T-helper 2 cell treated with Interferon-gamma antibody and Interleukin-4, amounts not matched to agents 100 ng/mL and 5 ng/mL, for 36 hours (primary cell): ENCODE results near the gene NT5C3A. TPM values are rescaled to one million over a fixed set of nuclear protein-coding genes. Genes with fewer than 3 reads are reported as not detected.

Experiments used
- intact Hi-C: fragments of 100-400 bp; cut with micrococcal nuclease; formaldehyde crosslinking; loops from one replicate; pipeline ENCODE4 v1.15.1; 2023
- total RNA-seq: library from RNA; stranded (reverse); gene quantifications from 2 replicates; pipeline ENCODE4 v1.2.3, GENCODE V29; 2022

NT5C3A gene
- total RNA-seq, 1 donor from 2014 or later: 35.5 TPM

DNA sequence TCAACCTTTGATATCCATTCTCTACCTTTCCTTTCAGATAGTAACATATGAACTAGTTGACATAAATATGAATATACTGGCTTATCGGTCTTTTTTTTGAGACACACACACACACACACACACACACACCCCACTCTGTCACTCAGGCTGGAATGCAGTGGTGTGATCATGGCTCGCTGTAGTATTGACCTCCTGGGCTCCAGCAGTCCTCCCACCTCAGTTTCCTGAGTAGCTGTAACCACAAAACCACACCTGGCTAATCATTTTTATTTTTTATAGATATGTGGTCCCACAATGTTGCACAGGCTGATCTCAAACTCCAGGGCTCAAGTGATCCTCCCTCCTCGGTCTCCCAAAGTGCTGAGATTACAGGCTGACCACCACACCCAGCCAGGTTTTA is 14.2 kb upstream of the NT5C3A start:
- intact Hi-C loops: no loop called here

DNA sequence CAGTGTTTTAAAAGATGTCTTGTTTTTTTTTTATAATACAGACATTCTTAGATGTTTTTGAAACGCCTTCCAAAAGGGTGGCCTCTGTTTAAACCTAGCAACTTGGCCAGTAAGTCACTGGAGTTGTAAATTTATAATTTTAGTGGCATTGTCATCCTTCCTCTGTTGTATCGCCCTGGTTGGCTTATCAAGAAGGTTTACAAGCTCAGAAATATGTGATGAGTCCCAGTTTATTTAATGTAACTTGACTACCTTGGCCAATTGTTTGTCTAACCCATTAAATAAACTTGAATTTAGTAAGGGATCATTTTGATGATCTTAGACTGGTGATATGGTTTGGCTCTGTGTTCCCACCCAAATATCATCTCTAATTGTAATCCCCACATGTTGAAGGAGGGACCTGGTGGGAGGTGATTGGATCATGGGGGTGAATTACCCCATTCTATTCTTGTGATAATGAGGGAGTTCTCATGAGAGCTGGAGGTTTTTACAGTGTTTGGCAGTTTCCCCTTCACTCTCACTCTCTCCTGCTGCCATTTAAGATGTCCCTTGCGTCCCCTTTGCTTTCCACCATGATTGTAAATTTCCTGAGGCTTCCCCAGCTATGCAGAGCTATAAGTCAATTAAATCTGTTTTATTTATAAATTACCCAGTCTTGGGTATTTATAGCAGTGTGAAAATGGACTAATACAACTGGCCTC is 13.4 kb upstream of the NT5C3A start:
- intact Hi-C loops: no loop called here

DNA sequence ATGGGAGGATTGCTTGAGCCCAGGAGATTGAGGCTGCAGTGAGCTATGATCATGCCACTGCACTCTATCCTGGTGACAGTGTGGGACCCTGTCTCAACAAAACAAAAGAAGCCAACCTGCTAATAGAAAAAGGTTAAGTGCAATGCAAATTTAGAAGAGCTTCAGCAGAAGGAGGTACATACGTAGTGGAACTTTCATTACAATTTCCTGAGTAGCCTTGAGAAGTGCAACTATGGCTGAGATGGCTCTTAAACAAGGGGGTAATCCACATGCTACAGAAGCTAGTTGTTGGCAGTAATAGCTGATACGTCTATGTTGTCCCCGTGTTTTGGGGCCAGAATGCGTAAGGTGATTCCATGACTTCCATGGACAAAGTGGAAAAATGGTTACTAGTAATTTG is 10.7 kb upstream of the NT5C3A start:
- intact Hi-C loops: no loop called here

DNA sequence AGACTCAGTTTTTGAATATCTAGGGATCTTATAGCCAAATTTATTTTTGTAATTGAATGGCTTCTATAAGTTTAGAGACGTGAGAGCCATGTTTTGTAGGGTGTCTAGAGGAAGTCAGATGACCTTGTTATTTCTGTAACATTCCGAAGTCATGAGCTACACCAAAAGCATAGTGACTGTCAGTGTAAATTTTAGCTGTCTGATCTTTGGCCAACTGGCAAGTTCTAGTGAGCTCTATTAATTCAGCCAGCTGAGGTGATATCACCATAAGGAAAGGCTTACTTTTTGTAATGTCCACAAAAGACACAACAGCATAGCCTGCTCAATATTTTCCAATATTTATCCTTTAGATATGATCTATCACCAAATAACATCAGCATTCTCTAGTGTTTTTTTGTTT is 9.9 kb upstream of the NT5C3A start:
- intact Hi-C loops: no loop called here

DNA sequence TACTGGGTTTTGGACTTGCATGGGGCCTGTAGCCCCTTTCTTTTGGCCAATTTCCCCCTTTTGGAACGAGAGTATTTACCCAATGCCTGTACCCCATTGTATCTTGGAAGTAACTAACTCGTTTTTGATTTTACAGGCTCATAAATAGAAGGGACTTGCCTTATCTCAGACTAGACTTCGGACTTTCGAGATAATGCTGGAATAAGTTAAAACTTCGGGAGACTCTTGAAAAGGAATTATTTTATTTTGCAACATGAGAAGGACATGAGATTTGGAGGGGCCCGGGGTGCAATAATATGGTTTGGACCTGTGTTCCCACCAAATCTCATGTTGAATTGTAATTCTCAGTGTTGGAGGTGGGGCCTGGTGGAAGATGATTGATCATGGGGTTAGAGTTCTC is 8.3 kb upstream of the NT5C3A start:
- intact Hi-C loops: no loop called here

DNA sequence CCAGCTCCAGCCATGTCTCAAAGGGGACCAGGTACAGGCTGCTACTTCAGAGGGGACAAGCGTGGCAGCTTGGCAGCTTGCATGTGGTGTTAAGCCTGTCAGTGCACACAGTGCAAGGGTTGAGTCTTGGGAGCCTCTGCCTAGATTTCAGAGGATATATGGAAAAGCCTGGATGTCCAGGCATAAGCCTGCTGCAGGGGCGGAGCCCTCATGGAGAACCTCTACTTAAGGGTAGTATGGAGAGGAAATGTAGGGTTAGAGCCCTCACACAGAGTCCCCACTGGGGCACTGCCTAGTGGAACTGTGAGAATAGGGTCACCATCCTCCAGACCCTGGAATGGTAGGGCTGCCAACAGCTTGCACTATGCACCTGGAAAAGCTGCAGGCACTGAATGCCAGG is 7.7 kb upstream of the NT5C3A start:
- intact Hi-C loops: no loop called here

DNA sequence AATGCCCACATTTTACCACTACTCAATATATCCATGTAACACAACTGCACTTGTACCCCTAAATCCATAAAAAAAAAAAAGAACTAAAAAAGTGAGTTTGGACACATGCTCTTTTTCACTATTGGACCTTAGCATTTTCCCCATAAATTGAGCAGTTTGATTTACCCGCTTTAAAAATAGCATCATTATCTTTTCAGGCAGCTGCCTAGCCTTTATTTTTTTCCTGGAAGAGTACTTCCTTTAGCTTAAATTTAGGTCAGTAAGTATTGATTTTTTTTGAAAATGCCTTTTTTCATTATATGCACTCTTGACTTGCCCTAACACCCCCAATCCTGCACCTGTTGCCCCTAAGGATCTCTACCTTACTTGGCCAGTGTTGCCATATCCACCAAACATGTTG is 5.3 kb upstream of the NT5C3A start:
- intact Hi-C loops: no loop called here

DNA sequence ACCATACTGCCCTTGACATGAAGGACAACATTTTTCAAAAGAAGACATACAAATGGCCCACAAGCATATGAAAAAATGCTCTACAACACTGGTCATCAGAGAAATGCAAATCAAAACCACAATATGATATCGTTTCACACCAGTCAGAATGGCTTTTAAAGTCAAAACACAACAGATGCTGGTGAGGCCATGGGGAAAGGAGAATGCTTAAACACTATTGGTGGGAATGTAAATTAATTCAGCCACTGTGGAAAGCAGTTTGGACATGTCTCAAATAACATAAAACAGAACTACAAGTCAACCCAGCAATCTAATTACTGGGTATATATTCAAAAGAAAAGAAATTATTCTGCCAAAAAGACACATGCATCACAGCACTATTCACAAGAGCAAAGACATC is 4.2 kb upstream of the NT5C3A start:
- intact Hi-C loops: no loop called here

DNA sequence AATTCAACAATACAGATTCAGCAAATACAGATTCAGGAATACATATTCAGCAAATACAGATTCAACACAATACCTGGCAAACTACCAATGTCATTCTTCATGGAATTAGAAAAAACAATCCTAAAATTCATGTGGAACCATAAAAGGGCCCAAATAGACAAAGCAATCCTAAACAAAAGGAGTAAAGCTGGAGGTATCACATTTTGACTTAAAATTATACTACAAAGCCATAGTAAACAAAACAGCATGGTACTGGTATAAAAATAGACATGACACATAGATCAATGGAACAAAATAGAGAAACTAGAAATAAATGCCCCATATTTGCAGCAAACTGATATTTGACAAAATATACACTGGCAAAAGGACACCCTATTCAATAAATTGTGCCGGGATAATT is 3.4 kb upstream of the NT5C3A start:
- intact Hi-C loops: no loop called here

DNA sequence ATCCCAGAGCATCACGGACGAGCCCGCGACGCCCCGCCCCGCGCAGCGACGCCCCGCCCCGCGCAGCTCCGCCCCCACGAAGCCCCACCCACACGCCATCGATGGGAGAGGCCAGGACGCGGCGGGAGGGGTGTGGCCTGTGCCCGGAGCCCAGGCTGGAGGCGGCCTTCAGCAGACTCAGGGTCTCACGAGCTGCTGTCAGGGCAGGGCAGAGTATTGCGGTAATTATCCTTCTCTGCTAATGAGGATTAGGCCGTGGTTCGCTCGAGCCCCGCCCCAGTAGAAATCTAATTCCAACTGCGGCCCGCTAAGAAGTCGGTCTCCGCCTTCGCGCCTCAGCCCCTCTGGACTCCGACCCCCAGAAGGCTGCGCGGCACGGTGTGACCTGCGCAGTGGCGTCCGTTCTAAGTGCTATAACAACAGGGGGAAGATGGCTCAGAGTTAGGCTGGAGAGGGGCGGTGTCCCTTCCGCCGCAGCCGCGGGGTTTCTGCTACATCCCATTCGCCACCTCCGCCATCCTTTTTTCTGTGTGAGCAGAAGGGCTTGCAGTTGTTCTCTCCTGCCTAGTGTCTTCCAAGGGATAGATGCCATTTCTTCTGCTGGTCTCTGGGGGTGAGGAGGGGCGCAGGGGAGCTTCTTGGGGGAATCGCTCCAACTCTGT is 337 bp upstream of the NT5C3A start:
- intact Hi-C loops: loop anchor here (1.0 kb wide), 9 partner anchors 9 to 573 kb away; partner anchors contain the start of genes AVL9, BBS9, LSM5 and RP9

DNA sequence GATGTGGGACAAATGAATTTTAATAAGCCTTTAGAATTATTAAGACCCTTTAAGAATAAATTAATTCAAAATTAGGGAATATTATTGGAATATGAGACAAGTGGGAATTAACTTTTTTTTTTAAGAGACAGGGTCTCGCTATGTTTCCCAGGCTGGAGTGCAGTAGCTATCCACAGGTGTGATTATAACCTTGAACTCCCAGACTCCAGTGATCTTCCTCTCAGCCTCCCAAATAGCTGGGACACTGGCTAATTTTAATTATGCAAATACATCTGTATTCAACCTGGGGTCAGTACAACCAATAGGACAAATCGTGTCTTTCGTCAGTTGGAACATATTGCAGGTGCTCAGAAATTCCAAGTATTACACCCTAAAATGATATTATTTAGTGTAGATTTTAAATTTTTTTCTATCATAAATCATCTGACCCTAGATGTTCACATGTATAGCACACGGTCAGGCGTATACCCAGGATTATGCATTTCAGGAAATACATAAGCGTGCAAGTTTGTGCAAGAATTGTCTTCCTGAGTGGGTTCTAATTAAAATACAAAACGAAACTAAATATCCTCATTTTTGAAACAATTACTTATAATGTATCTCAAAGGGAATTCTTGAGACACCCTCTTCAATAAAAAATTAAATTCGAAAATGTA is 1.2 kb downstream of the NT5C3A start:
- intact Hi-C loops: no loop called here

DNA sequence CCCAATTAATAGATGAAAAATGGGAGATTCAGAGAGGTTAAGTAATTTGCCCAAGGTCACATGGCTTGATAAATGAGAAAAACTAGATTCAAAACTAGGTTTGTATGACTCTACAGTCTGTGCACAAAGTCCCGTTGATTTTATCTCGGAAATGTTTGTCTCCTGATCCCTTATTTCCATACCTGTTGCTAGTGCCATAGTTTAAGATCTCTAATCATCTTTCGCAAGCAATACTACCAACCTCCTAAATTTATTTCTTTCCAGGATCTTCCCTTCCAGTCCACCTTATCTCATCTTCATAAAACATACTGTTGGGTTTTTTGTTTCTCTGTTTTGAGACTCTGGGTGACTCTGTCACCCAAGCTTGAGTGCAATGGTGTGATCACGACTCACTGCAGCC is 2.9 kb downstream of the NT5C3A start:
- intact Hi-C loops: no loop called here

DNA sequence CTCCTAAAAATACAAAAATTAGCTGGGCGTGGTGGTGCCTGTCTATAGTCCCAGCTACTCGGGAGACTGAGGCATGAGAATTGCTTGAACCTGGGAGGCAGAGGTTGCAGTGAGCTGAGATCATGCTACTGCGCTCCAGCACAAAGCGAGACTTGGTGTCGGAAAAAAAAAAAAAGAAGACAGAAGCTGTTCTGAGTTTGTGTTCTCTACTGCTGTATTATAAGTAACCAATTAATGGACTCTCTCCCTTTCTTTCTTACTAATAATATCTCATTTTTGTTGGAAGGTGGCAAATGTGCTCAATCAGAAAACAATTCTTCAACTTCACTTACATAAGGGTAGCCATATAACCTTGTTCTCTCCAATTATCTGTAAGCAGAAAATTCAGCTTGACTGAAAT is 7.4 kb downstream of the NT5C3A start:
- intact Hi-C loops: loop anchor here (2.0 kb wide), 1 partner anchor 14 kb away; no protein-coding TSS in a partner anchor

DNA sequence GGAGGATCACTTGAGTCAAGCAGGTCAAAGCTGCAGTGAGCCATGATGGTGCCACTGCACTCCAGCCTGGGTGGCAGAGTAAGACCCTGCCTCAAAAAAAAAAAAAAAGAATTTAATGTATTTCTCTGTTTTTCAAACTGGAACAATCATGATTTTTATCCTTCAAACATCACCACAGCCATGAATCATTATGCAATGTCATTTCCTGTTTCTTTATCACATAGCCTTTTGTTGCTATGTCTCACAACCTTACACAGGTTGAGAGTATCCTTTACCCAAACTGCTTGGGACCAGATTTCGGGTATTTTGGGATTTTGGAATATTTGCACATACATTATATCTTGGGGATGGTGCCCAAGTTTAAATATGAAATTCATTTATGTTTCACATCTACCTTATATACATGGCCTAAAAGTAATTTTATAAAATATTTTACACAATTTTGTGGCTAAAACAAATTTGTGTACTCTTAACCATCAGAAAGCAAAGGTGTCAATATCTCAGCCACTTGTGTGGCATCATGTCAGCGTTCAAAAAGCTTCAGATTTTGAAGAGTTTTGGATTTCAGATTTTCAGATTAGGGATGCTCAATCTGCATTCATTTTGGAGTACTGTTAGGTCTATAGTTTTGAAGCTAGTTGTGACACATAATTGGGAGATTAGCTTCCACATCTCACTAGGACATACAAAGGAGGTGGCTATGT is 8.2 kb downstream of the NT5C3A start:
- intact Hi-C loops: loop anchor here (1.0 to 2.0 kb wide), 2 partner anchors 8 to 14 kb away; partner anchors contain the start of gene NT5C3A

DNA sequence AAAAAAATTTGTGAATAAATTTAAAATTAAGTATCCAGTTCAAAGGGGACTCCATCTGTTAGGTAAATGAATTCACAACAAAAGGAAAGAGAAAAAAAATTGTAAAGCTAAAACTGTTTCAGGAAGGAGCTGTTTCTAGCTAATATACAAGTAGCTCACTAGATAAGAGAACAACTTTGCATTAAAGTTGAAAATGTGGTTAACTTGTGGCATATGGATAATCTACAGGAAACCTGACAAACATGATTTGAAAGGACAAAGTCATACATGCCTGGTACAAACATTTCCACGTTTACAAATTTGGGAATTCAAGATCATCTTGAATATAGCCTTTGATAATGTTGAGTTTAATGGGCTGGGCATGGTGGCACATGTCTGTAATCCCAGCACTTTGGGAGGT is 8.9 kb downstream of the NT5C3A start:
- intact Hi-C loops: loop anchor here (1.0 to 2.0 kb wide), 3 partner anchors 9 to 361 kb away; partner anchors contain the start of gene NT5C3A

DNA sequence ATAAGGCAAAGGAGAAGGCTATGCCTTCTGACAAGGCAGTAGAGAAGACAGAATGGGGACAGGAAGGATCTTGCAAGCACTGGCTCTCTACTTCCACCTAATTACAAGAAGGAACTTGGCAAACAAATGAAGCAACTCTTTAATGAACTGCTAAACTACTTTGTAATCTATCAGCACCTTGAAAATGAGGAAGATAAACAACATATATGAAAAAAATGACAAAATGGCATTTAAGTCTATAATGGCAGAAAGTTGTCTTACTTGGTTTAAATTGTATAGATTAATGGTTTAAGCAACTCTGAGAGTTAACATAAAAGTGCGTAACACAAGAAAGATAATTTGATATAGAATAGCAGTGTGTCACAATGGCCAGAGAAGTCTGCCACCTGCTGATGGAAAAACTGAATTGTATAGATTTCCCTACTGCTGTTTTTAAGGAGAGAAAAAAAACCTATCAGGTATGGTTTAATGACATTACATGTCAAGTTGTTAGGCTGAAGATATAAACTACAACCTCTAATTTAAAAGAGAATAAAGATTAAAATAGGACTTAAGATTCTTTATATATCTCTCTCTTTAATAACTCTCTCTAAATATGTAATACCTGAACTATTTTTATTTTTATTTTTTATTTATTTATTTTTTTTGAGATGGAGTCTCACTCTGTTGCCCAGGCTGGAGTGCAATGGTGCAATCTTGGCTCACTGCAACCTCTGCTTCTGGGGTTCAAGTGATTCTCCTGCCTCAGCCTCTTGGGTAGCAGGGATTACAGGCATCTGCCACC is 11.8 kb downstream of the NT5C3A start:
- intact Hi-C loops: loop anchor here (1.0 to 2.0 kb wide), 5 partner anchors 11 to 286 kb away; no protein-coding TSS in a partner anchor

DNA sequence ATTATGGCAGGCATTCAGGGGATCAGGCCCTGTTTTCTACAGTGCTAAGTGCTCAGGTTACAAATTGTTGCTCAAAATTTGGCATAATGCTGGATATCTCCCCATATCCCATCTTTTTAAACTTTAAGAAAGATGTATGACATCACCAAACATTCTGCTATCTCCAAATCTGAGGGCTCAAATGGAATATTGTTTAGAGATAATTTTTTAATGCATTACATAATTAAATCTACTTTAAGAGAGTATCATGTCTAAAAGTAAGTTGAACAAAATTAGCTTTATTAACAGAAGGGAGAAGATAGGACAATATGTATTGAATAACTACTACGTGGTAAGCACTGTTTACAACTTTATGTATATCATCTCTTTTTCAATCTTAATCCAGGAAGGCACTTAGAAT is 13.9 kb downstream of the NT5C3A start:
- intact Hi-C loops: no loop called here

DNA sequence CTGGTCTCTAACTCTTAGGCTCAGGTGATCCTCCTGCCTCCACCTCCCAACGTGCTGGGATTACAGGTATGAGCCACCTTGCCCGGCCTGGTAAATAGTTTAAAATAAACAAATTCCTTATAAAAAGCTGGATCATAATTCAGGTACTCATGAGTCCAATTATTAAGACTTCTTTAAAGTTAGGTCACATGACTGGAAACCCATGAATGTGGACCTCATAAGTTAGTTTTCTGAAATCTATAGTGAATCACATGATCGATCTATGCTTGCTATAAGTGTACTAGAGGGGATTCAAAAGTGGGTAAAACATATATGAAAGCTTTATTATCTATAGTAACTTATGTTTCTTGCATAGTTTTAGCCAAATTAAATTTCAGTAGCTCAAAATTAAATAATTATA is 14.3 kb downstream of the NT5C3A start:
- intact Hi-C loops: no loop called here

DNA sequence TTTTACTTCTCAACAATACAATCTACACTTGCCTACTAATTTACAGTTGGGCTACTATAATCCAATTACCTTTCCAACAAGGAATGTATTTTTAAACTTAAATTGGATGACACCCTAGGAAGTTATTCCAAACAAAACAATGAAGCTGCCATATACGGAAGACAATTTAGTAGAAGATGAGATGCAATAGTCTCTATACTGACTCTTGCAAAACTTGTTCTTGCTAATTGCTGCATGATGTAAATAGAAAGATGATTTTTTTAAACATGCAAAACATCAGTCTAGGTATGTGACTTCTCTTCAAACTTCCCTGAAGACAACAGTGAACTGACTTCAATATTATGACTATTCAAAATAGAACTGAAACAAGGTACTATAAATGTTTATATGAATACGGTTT is 17.6 kb downstream of the NT5C3A start:
- intact Hi-C loops: no loop called here

DNA sequence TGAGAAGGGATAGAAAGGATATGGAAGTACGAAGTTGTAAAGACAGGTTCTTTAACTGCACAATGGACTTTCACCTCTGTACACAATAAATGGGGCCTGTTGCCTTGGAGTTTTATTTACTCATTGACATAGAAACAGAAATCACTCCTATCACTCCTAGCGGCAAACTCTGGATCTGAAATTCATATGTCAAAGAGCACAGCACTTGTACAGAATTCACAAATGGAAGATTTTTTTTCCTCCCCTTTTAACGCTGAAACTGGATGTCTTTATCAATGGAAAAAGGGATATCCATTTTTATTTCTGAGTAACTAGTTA is 18.2 kb downstream of the NT5C3A start:
- intact Hi-C loops: no loop called here
